GM12872 (cell line): Measurements from ENCODE around the gene NUDT16.

Experiments used
- CTCF ChIP-seq: IDR thresholded peaks from 3 replicates; pipeline ENCODE4 v1.5.1; 2011; ENCODE audit warnings: low read depth, mild to moderate bottlenecking, low read length, moderate library complexity; ENCODE audit not compliant: insufficient read depth

Gene NUDT16

DNA sequence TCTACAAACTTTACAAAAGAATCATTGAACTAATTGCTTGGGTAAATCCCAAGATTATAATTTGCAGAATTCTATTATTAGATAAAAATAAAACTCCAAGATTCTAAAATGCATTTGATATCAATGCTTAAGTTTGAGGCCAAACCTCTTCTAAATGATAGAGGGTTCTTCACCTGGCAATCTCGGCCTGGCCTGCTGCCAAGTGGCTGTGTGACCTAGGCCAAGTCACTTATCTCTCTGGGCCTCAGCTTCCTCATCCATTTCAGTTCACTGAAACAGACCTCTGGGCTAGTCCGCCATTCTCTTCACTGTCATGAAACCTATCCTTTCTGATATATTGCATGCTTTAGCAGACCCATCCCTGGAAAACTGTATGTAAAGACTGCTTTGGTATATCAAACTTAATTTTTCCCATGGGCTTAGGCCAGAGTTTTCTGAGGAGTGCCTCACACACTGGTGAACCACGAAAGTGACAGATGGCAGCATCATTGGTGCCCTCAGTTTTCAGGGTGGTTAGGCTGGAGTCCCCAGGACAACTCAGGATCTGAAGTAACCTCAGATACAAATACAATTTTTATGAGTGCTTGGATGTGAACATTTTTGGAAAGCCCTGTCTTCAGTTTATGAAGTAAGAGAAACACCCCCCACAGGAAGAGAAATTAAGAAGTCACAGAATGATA lies 21.8 kb downstream of the NUDT16 start:
- TF ChIP-seq CTCF: no peak

DNA sequence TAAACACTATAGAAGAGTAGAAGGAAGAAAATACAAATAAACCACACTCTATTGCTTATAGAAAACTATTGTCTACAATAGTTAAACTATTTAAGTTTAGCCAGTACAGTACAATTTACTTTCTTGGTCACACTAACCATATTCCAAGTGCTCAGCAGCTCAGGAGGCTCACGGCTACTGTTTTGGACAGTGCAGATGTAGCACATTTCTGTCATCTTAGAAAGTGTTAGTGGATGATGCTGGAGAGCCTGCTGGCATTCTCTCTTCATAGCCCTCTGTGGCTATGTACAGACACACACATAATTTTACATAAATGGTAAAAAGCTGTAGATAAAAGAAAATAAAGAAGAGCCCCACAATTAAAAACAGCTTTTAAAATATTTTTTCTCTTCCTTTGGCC lies 23.8 kb downstream of the NUDT16 start:
- no peak for TF ChIP-seq CTCF

- TF ChIP-seq CTCF: no peak
These were observed 24.7 kb downstream of the NUDT16 start for GRCh38 chr3:131406274-131406673.

- TF ChIP-seq CTCF: no peak
These were observed 36.2 kb downstream of the NUDT16 start for GRCh38 chr3:131417751-131418150.

GRCh38 chr3:131421301-131421700 lies 39.7 kb downstream of the NUDT16 start:
- no peak for TF ChIP-seq CTCF

DNA sequence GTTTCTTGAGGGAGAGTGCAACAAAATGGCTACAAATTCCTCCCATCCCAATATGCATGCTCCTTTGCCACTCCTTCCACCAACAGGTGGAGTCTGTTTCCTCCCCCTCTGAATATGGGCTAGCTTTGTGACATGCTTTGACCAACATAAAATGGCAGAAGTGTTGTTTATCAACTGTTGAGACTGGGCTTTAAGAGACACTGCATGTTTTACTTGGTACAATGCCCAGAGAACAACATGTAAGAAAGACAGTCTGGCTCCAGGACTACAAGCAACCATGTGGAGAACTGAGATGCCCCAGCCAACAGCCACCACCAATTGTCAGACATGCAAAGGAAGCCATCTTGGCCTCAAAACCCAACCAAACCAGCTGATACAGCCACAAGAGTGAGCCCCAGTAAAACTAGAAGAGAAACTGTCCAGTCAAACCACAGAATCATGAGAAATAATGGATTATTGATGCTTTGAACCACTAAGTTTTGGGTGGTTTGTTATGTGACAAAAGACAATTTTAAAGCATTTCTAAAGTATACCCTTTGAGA lies 40.5 kb downstream of the NUDT16 start:
- TF ChIP-seq CTCF: no peak

DNA sequence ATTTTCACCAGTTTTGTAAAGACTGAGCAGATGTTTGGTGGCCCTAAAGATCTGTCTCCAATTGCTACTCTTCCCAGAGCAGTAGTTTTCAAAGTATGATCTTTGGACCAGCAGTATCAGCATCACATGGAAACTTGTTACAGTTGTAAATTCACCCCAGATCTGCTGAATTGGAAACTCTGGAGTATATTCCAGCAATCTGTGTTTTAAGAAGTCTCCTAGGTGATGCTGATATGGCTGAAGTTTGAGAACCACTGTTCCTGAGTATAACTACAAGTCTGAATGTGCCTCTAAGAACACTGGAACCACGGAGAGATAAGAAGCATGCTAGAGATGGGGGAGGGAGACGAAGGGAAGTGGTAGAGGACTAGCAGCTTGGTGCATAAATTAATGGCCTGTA lies 45.7 kb downstream of the NUDT16 start:
- TF ChIP-seq CTCF: no peak
